H1 (cell line): ENCODE measurements around the gene OSBP2. TPM values are rescaled to one million over a fixed set of nuclear protein-coding genes. Genes with fewer than 3 reads are reported as not detected.

ENCODE experiments used
- BACH1 ChIP-seq: IDR thresholded peaks from 2 replicates; pipeline ENCODE4 v1.6.1; 2012; ENCODE audit warnings: low read length, improper control_type of control experiment
- CHD2 ChIP-seq: IDR thresholded peaks from 2 replicates; pipeline ENCODE4 v1.6.1; 2012; ENCODE audit warnings: low read length, improper control_type of control experiment
- E2F6 ChIP-seq: IDR thresholded peaks from 2 replicates; pipeline ENCODE4 v1.6.1; 2012; ENCODE audit warnings: inconsistent platforms
- HDAC2 ChIP-seq, 2 experiments: fragments of 300-600 bp in 1 of 2; sonication (generic) in 1 of 2; IDR thresholded peaks; 2 replicates each; pipeline ENCODE4 v1.6.1; 2011 to 2012; ENCODE audit warnings: low read depth in 2 of 2, low read length in 2 of 2, mild to moderate bottlenecking in 2 of 2, moderate library complexity in 2 of 2, borderline replicate concordance in 1 of 2, inconsistent platforms in 1 of 2
- PHF8 ChIP-seq: fragments of 200-600 bp; sonication (generic); conservative IDR thresholded peaks from 2 replicates; pipeline ENCODE4 v1.7.1; 2012; ENCODE audit warnings: low read depth, mild to moderate bottlenecking, inconsistent platforms, low read length, moderate library complexity
- POLR2AphosphoS5 ChIP-seq: IDR thresholded peaks from 2 replicates; pipeline ENCODE4 v1.6.1; 2011; ENCODE audit warnings: low read depth, low read length
- TCF12 ChIP-seq: IDR thresholded peaks from 2 replicates; pipeline ENCODE4 v1.6.1; 2011; ENCODE audit warnings: low read depth, mild to moderate bottlenecking, low read length
- polyA plus RNA-seq, 7 experiments: library from polyadenylated mRNA; depleted of rRNA in 3 of 7; stranded (reverse) in 5 of 7; unstranded in 2 of 7; fragments of >200 nt in 5 of 7; fragments of 200-250 nt in 2 of 7; gene quantifications; 1 replicate in 5 of 7; 2 replicates in 1 of 7; 4 replicates in 1 of 7; pipeline versions ENCODE4 v1.2.1 to v1.2.3, GENCODE V29; 2011 to 2013; ENCODE audit warnings: missing spikeins in 2 of 7, mixed read lengths in 2 of 7
- total RNA-seq: library from RNA; stranded (reverse); fragmentation: NEBNext Ultra II Directional; extraction: Animal tissue kit (Norgen Biotek cat#: 25700); gene quantifications from 2 replicates; pipeline ENCODE4 v1.2.1, GENCODE V29; 2021
- TF ChIP-seq, protein P1 (sequence below): IDR thresholded peaks from 2 replicates; pipeline ENCODE4 v1.6.1; 2011; ENCODE audit warnings: low read depth, mild to moderate bottlenecking, low read length; ENCODE audit not compliant: insufficient read depth

Gene OSBP2
- total and polyA plus RNA-seq, 2 of the 8 experiments (the other 6 are each of a cell fraction or from before 2014, with no cell fraction given) = 3.4 to 3.7 TPM

DNA sequence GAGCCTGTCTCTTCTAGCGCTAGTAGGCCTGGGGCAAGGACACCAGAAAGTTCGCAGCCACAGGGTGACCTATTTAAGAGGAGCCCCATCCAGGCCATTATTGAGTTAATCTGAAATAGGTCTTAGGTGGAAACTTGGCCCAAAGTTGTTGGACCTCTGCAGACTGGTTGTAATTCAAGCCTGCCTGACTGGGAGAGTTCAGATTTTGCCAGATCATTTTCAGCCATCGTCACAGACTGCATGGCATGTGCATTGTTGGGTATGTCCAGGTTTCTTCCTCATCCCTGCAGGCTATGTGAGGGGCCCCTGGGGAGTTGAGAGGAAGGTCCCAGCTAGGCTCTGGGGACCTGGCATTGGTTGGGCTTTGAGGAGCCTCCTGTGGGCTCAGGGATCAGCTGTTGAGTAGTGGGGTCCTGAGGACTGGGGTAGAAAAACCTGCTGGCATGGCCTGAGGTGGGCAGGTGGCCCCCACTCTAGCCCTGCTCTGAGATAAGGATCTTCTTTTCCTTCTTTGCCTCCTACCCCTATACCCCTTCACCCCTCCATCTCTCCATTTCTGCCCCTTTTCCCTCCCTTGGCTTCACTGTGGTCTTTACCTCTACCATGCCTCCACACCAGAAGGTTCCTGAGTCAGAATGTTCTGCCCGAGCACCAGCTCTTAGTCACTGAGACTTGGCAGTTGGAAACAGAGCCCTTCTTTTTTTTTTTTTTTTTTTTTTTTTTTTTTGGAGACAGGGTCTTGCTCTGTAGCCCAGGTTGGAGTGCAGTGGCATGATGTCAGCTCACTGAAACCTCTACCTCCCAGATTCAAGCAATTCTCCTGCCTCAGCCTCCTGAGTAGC lies 161.2 kb downstream of the OSBP2 start (continued):
- TF ChIP-seq, protein P1, sequence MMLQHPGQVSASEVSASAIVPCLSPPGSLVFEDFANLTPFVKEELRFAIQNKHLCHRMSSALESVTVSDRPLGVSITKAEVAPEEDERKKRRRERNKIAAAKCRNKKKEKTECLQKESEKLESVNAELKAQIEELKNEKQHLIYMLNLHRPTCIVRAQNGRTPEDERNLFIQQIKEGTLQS = no peak
- TF ChIP-seq CHD2 = no peak
- TF ChIP-seq E2F6 = no peak
- TF ChIP-seq TCF12 = no peak
- no peak for TF ChIP-seq BACH1
- no peak for TF ChIP-seq PHF8
- no peak for TF ChIP-seq HDAC2 (IDR thresholded peaks at IDR 0.05; ENCODE audit: borderline replicate concordance in 1 of 2, low read depth in 2 of 2, low read length in 2 of 2)
- TF ChIP-seq POLR2AphosphoS5 = no peak
